Tibial nerve (tissue), 4 donors: ENCODE results near the gene TBX1.

ENCODE experiments used
- CTCF ChIP-seq, 5 experiments: fragments of 200-600 bp in 3 of 5; fragments of 450-650 bp in 2 of 5; sonication (generic) in 3 of 5; IDR thresholded peaks; one replicate each; pipeline ENCODE4 v1.5.1; 2016 to 2019; ENCODE audit warnings: antibody characterized with exemption in 5 of 5, mild to moderate bottlenecking in 3 of 5, moderate library complexity in 2 of 5
- EP300 ChIP-seq, 2 donors: sonication (generic); formaldehyde crosslinking; IDR thresholded peaks; one replicate each; pipeline ENCODE4 v1.6.1; 2017; ENCODE audit warnings: antibody characterized with exemption in 2 of 2, mild to moderate bottlenecking in 1 of 2
- POLR2A ChIP-seq, 2 donors: fragments of 450-650 bp; IDR thresholded peaks; one replicate each; pipeline ENCODE4 v1.6.1; 2017; ENCODE audit warnings: antibody characterized with exemption in 2 of 2, mild to moderate bottlenecking in 2 of 2, moderate library complexity in 2 of 2

- no peak for TF ChIP-seq CTCF (IDR thresholded peaks at IDR 0.05)
- TF ChIP-seq EP300 (IDR thresholded peaks at IDR 0.05): no peak
- TF ChIP-seq POLR2A (IDR thresholded peaks at IDR 0.05): no peak
These were observed 28.8 kb downstream of the TBX1 start for GRCh38 chr22:19789406-19789805.
